K562 (cell line): ENCODE measurements around the gene HSF2BP. TPM values are rescaled to one million over a fixed set of nuclear protein-coding genes. Genes with fewer than 3 reads are reported as not detected.
A peak's percentile ranks its signal among the peaks of the same experiment; 100 is the strongest.

Experiments
- CBFA2T3 ChIP-seq: fragments of 450-650 bp; IDR thresholded peaks from 2 replicates; pipeline ENCODE4 v1.6.1; 2017
- CBX3 ChIP-seq, 2 experiments: IDR thresholded peaks; 1 replicate in 1 of 2; 2 replicates in 1 of 2; pipeline ENCODE4 v1.6.1; 2012; ENCODE audit warnings: inconsistent platforms in 2 of 2, low read length in 2 of 2, borderline replicate concordance in 1 of 2, control low read depth in 1 of 2
- DACH1 ChIP-seq: fragments of 450-650 bp; IDR thresholded peaks from 2 replicates; pipeline ENCODE4 v1.6.1; 2018; ENCODE audit not compliant: partially characterized antibody
- E2F3 ChIP-seq: fragments of 250-450 bp; sonication (Bioruptor Pico); IDR thresholded peaks from 2 replicates; pipeline ENCODE4 v1.4.0; 2020; ENCODE audit warnings: mild to moderate bottlenecking
- ETV1 ChIP-seq: fragments of 450-650 bp; conservative IDR thresholded peaks from 2 replicates; pipeline ENCODE4 v1.6.1; 2016; ENCODE audit warnings: missing genetic modification characterization, control low read depth, low read depth, missing compliant biosample characterization
- GATA2 ChIP-seq: sonication (generic); formaldehyde crosslinking; IDR thresholded peaks from 2 replicates; pipeline ENCODE4 v1.4.0; 2020; ENCODE audit warnings: mild to moderate bottlenecking, missing genetic modification reagents
- HSF4 ChIP-seq: fragments of 250-450 bp; sonication (Bioruptor Pico); IDR thresholded peaks from 2 replicates; pipeline ENCODE4 v2.1.2; 2022; ENCODE audit warnings: mild to moderate bottlenecking, moderate library complexity, borderline replicate concordance
- JUN ChIP-seq, 2 experiments: sonication (generic) in 1 of 2; formaldehyde crosslinking in 1 of 2; IDR thresholded peaks; 2 replicates each; pipeline versions ENCODE4 v1.6.1 to v1.8.0; 2012 to 2022; ENCODE audit warnings: borderline replicate concordance in 2 of 2, mild to moderate bottlenecking in 2 of 2, improper control_type of control experiment in 1 of 2, low read depth in 1 of 2, low read length in 1 of 2, missing genetic modification reagents in 1 of 2
- KDM2B ChIP-seq: fragments of 250-450 bp; sonication (Bioruptor Pico); IDR thresholded peaks from 2 replicates; pipeline ENCODE4 v1.8.0; 2021; ENCODE audit warnings: mild to moderate bottlenecking, moderate library complexity
- KLF16 ChIP-seq: IDR thresholded peaks from 2 replicates; pipeline ENCODE4 v1.6.1; 2016; ENCODE audit warnings: antibody characterized with exemption
- MECOM ChIP-seq: fragments of 250-450 bp; sonication (Bioruptor Pico); IDR thresholded peaks from 2 replicates; pipeline ENCODE4 v1.8.0; 2022; ENCODE audit warnings: inconsistent platforms
- NBN ChIP-seq: fragments of 450-650 bp; IDR thresholded peaks from 2 replicates; pipeline ENCODE4 v1.6.1; 2016; ENCODE audit warnings: low read depth, mild to moderate bottlenecking
- PTTG1 ChIP-seq: fragments of 450-650 bp; IDR thresholded peaks from 2 replicates; pipeline ENCODE4 v1.6.1; 2016; ENCODE audit warnings: low read depth, mild to moderate bottlenecking, missing genetic modification characterization, missing compliant biosample characterization
- RBM15 ChIP-seq: fragments of 200-400 bp; formaldehyde crosslinking; IDR thresholded peaks from 2 replicates; pipeline ENCODE4 v1.6.1; 2018; ENCODE audit warnings: mild to moderate bottlenecking, low read length, moderate library complexity; ENCODE audit not compliant: insufficient read depth
- SIRT6 ChIP-seq: IDR thresholded peaks from one replicate; pipeline ENCODE4 v1.6.1; 2012; ENCODE audit warnings: low read depth, mild to moderate bottlenecking, control low read depth, inconsistent platforms, low read length, moderate library complexity
- ZNF384 ChIP-seq: IDR thresholded peaks from 2 replicates; pipeline ENCODE4 v1.6.1; 2012; ENCODE audit warnings: low read depth, low read length, improper control_type of control experiment
- ZNF57 ChIP-seq: fragments of 450-650 bp; formaldehyde crosslinking; IDR thresholded peaks from 2 replicates; pipeline ENCODE4 v1.4.0; 2020; ENCODE audit warnings: mild to moderate bottlenecking, moderate library complexity
- polyA plus RNA-seq, 8 experiments: library from polyadenylated mRNA; depleted of rRNA in 4 of 8; stranded (reverse) in 5 of 8; unstranded in 3 of 8; fragments of >200 nt; fragmentation: Nextera tagmentation in 2 of 8; fragmentation: Illumina TruSeq in 1 of 8; extraction: Ambion mirVana in 2 of 8; extraction: Trizol in 1 of 8; gene quantifications; 2 replicates each; pipeline versions ENCODE4 v1.2.1 to v1.2.3, GENCODE V29; 2011 to 2014; ENCODE audit warnings: inconsistent platforms in 1 of 8, missing spikeins in 1 of 8
- total RNA-seq, 7 experiments: library from RNA; depleted of rRNA in 6 of 7; stranded (reverse); fragments of >200 nt in 6 of 7; fragmentation: Illumina TruSeq in 2 of 7; extraction: Trizol in 2 of 7; gene quantifications; 2 replicates each; pipeline versions ENCODE4 v1.2.1 to v1.2.3, GENCODE V29; 2011 to 2021; ENCODE audit warnings: low replicate concordance in 1 of 7
- TF ChIP-seq, protein P1 (sequence below): fragments of 450-650 bp; IDR thresholded peaks from 2 replicates; pipeline ENCODE4 v1.6.1; 2017; ENCODE audit warnings: antibody characterized with exemption
- TF ChIP-seq, protein P2 (sequence below): fragments of 250-450 bp; sonication (Bioruptor Pico); IDR thresholded peaks from 2 replicates; pipeline ENCODE4 v1.5.0; 2020; ENCODE audit warnings: mild to moderate bottlenecking
- TF ChIP-seq, protein P3 (sequence below): sonication (generic); formaldehyde crosslinking; IDR thresholded peaks from 2 replicates; pipeline ENCODE4 v1.8.0; 2022; ENCODE audit warnings: mild to moderate bottlenecking, missing genetic modification reagents, borderline replicate concordance
- TF ChIP-seq, protein P4 (sequence below): fragments of 250-450 bp; sonication (Bioruptor Pico); IDR thresholded peaks from 2 replicates; pipeline ENCODE4 v1.8.0; 2022; ENCODE audit warnings: moderate library complexity, mild to moderate bottlenecking, inconsistent platforms

Gene HSF2BP
- total and polyA plus RNA-seq, 9 of the 15 experiments (the other 6 are each of a cell fraction or from before 2014, with no cell fraction given): 0.04 to 0.57 (median 0.20) TPM; not detected in 2

DNA sequence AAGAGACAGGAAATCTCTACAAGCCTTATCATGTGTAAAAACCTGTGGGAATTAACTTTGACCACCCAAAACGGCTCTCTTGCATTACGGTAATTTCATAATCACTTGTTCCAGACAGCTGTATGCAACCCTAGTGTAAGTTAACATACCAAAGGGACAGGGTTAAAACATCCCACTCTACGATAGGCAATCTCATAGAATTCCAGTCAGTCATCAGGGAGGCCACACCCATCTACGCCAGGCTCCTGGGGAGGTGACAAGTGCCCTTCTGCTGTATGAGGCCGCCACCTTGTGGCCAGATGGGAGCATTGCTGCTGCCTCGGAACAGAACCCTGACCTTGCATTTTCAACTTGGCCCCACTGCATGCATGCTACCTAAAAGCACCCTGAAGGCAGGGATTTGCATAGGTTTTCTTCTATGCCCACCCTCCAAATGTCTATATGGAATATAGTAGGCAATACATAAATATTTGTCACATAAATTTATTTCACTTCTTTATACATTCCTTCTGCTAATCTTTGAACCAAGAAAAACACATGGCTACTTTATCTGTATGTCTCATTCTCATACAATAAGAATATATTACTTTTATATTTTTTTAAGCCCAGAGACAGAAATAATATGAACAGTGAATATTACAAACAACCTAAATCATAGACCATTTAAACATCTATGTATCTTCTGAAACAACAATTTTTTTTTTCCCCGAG is 12.6 kb downstream of the HSF2BP start (continued):
- TF ChIP-seq, protein P1, sequence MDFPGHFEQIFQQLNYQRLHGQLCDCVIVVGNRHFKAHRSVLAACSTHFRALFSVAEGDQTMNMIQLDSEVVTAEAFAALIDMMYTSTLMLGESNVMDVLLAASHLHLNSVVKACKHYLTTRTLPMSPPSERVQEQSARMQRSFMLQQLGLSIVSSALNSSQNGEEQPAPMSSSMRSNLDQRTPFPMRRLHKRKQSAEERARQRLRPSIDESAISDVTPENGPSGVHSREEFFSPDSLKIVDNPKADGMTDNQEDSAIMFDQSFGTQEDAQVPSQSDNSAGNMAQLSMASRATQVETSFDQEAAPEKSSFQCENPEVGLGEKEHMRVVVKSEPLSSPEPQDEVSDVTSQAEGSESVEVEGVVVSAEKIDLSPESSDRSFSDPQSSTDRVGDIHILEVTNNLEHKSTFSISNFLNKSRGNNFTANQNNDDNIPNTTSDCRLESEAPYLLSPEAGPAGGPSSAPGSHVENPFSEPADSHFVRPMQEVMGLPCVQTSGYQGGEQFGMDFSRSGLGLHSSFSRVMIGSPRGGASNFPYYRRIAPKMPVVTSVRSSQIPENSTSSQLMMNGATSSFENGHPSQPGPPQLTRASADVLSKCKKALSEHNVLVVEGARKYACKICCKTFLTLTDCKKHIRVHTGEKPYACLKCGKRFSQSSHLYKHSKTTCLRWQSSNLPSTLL: no peak
- TF ChIP-seq PTTG1 (tag) (no peak), ZNF384 (no peak), CBX3 (IDR thresholded peaks at IDR 0.05; ENCODE audit: borderline replicate concordance in 1 of 2, low read length in 2 of 2) (no peak), GATA2 (CRISPR knock-in tag) (no peak), ZNF57 (CRISPR knock-in tag) (no peak), RBM15 (no peak), CBFA2T3 (peak; percentile 55), KDM2B (CRISPR knock-in tag) (no peak), E2F3 (CRISPR knock-in tag) (no peak), KLF16 (peak; percentile 73), SIRT6 (no peak), JUN (IDR thresholded peaks at IDR 0.05; ENCODE audit: borderline replicate concordance, low read depth, low read length) (peak; percentile 56; the same call in 1 of the 2 replicates), JUN (CRISPR knock-in tag; IDR thresholded peaks at IDR 0.05; ENCODE audit: borderline replicate concordance) (no peak), ETV1 (tag) (no peak), NBN (no peak), MECOM (CRISPR knock-in tag) (no peak), DACH1 (no peak), HSF4 (CRISPR knock-in tag) (no peak)
- TF ChIP-seq, protein P2, sequence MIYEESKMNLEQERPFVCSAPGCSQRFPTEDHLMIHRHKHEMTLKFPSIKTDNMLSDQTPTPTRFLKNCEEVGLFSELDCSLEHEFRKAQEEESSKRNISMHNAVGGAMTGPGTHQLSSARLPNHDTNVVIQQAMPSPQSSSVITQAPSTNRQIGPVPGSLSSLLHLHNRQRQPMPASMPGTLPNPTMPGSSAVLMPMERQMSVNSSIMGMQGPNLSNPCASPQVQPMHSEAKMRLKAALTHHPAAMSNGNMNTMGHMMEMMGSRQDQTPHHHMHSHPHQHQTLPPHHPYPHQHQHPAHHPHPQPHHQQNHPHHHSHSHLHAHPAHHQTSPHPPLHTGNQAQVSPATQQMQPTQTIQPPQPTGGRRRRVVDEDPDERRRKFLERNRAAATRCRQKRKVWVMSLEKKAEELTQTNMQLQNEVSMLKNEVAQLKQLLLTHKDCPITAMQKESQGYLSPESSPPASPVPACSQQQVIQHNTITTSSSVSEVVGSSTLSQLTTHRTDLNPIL (CRISPR knock-in tag): no peak
- TF ChIP-seq, protein P3, sequence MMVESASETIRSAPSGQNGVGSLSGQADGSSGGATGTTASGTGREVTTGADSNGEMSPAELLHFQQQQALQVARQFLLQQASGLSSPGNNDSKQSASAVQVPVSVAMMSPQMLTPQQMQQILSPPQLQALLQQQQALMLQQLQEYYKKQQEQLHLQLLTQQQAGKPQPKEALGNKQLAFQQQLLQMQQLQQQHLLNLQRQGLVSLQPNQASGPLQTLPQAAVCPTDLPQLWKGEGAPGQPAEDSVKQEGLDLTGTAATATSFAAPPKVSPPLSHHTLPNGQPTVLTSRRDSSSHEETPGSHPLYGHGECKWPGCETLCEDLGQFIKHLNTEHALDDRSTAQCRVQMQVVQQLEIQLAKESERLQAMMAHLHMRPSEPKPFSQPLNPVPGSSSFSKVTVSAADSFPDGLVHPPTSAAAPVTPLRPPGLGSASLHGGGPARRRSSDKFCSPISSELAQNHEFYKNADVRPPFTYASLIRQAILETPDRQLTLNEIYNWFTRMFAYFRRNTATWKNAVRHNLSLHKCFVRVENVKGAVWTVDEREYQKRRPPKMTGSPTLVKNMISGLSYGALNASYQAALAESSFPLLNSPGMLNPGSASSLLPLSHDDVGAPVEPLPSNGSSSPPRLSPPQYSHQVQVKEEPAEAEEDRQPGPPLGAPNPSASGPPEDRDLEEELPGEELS (CRISPR knock-in tag): no peak
- TF ChIP-seq, protein P4, sequence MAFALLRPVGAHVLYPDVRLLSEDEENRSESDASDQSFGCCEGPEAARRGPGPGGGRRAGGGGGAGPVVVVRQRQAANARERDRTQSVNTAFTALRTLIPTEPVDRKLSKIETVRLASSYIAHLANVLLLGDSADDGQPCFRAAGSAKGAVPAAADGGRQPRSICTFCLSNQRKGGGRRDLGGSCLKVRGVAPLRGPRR: no peak
